ENCODE data around the gene ABITRAM.
A peak's percentile ranks its signal among the peaks of the same experiment; 100 is the strongest.

The ABITRAM gene

DNA sequence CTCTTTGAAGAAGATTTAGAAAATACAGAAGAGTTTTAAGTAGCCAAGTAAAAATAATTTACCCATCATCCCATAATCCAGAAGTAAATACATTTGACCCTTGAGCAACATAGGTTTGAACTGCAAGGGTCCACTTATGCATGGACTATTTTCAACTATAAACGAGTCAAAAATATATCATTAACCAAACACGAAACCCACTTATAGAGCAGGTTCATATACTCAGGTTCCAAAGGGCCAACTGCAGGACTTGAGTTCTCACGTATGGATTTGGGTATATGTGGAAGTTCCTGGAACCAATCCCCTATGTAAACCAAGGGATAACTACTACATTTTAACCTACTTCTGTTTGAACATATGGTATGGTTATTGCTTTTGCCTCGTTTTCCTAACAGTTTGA, 5.8 kb downstream of the ABITRAM start:
- Histone ChIP-seq H2AFZ (no peak overlapping the region), H3K79me2 (no peaks in the 10 kb centered on the region), H3K4me1 (peaks cover 8% of the 10 kb centered on the region), H3K9ac (no peak overlapping the region), H3K36me3 (ENCODE audit: control insufficient read depth, insufficient read depth, low read length) (no peaks in the 10 kb centered on the region), H3K9me3 (ENCODE audit: control insufficient read depth, low read length) (no peaks in the 10 kb centered on the region), H3K4me3 (ENCODE audit: low read depth, low read length) (no peak overlapping the region), H3K27ac (no peak overlapping the region), H3K4me2 (ENCODE audit: low read length) (no peak overlapping the region), H3K27me3 (ENCODE audit: control insufficient read depth, insufficient read depth, low read length) (no peaks in the 10 kb centered on the region)
- TF ChIP-seq, protein P1, sequence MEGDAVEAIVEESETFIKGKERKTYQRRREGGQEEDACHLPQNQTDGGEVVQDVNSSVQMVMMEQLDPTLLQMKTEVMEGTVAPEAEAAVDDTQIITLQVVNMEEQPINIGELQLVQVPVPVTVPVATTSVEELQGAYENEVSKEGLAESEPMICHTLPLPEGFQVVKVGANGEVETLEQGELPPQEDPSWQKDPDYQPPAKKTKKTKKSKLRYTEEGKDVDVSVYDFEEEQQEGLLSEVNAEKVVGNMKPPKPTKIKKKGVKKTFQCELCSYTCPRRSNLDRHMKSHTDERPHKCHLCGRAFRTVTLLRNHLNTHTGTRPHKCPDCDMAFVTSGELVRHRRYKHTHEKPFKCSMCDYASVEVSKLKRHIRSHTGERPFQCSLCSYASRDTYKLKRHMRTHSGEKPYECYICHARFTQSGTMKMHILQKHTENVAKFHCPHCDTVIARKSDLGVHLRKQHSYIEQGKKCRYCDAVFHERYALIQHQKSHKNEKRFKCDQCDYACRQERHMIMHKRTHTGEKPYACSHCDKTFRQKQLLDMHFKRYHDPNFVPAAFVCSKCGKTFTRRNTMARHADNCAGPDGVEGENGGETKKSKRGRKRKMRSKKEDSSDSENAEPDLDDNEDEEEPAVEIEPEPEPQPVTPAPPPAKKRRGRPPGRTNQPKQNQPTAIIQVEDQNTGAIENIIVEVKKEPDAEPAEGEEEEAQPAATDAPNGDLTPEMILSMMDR (IDR thresholded peaks at IDR 0.05), result no peak

DNA sequence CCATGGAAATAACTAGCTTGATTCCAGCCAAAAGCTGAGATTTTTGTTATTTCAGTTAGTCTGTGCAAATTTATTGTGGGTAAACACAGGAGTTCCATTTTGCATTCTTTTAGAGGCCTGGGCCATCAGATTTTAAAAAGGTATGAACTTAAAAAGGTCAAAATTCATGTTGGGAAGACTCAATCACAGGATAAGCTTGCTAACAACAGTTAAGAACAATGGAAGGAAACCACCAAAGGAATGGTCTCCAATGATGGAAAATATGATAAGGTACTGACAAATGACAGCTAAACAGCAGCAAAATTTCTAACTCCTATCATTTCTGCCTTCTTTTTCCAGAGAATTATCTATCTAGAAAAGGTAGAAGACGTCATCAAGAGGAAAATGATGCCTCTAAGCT, 16.0 kb downstream of the ABITRAM start:
- H3K27me3 ChIP-seq (ENCODE audit: control insufficient read depth, insufficient read depth, low read length), result no peaks in the 10 kb centered on the region
- H3K4me3 ChIP-seq (ENCODE audit: low read depth, low read length), result no peak overlapping the region
- H2AFZ ChIP-seq, result no peak overlapping the region
- no peak overlapping the region for H3K4me2 ChIP-seq (ENCODE audit: low read length)
- H3K36me3 ChIP-seq (ENCODE audit: control insufficient read depth, insufficient read depth, low read length), result no peaks in the 10 kb centered on the region
- TF ChIP-seq, protein P1 (IDR thresholded peaks at IDR 0.05), result no peak
- no peaks in the 10 kb centered on the region for H3K79me2 ChIP-seq
- H3K27ac ChIP-seq, result no peak overlapping the region
- no peaks in the 10 kb centered on the region for H3K9me3 ChIP-seq (ENCODE audit: control insufficient read depth, low read length)
- H3K9ac ChIP-seq, result no peak overlapping the region
- H3K4me1 ChIP-seq, result no peaks in the 10 kb centered on the region

DNA sequence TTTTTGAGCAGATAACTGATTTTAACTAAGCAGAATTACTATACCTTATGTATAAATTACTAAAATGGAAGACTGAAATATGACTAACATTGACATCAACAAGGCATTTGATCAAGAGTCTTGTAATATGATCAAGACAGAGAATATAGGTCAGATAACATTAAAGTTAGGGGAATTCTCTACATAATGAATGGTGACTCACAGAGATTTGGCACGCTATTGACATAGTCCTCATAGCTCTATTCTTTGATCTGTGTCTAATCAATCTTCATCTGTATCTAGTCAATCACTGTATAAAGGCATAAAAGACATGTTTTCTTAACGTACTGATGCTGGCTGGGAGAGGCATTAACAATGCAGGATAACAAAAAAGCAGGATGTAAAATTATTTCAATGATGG, 17.4 kb downstream of the ABITRAM start:
- H3K36me3 ChIP-seq (ENCODE audit: control insufficient read depth, insufficient read depth, low read length), result no peaks in the 10 kb centered on the region
- H3K4me1 ChIP-seq, result peaks cover 5% of the 10 kb centered on the region
- H3K79me2 ChIP-seq, result no peaks in the 10 kb centered on the region
- no peak overlapping the region for H3K4me3 ChIP-seq (ENCODE audit: low read depth, low read length)
- H3K27me3 ChIP-seq (ENCODE audit: control insufficient read depth, insufficient read depth, low read length), result no peaks in the 10 kb centered on the region
- H3K27ac ChIP-seq, result no peak overlapping the region
- TF ChIP-seq, protein P1 (IDR thresholded peaks at IDR 0.05), result no peak
- H3K9me3 ChIP-seq (ENCODE audit: control insufficient read depth, low read length), result no peaks in the 10 kb centered on the region
- no peak overlapping the region for H3K4me2 ChIP-seq (ENCODE audit: low read length)
- H2AFZ ChIP-seq, result no peak overlapping the region
- H3K9ac ChIP-seq, result no peak overlapping the region

DNA sequence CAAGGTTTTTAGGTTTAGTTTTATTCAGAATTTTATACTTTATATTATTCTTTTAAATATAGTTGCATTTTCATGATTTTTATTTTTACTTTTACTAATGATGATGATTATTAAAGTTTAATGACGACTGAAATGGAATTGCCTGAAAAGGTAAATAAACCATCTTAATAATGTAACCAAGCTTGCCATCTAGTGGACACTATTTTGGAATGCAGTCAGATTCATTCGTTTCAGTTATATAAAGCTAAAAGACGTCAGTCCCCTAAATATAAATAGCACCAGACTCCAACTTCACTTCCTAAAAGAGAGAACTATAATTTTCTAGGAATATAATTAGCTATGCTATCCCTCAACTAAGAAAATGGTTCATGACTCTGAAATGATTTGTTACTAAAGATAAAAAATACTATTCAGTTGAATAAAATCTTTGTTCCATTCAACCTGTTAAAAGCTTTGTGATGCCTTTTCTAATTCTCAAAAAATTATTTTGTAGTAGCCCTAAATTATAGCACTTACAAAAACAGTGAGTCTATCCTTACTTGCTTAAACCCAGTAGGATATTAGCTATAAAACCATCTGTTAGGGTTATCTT, 19.9 kb downstream of the ABITRAM start:
- Histone ChIP-seq H3K4me2 (ENCODE audit: low read length) (no peak overlapping the region), H3K9ac (no peak overlapping the region), H3K79me2 (no peaks in the 10 kb centered on the region), H3K9me3 (ENCODE audit: control insufficient read depth, low read length) (no peaks in the 10 kb centered on the region), H3K4me3 (ENCODE audit: low read depth, low read length) (no peak overlapping the region), H3K27me3 (ENCODE audit: control insufficient read depth, insufficient read depth, low read length) (no peaks in the 10 kb centered on the region), H3K36me3 (ENCODE audit: control insufficient read depth, insufficient read depth, low read length) (no peaks in the 10 kb centered on the region), H2AFZ (no peak overlapping the region), H3K4me1 (peaks cover 5% of the 10 kb centered on the region), H3K27ac (no peak overlapping the region)
- TF ChIP-seq, protein P1 (IDR thresholded peaks at IDR 0.05), result peak; percentile 56

DNA sequence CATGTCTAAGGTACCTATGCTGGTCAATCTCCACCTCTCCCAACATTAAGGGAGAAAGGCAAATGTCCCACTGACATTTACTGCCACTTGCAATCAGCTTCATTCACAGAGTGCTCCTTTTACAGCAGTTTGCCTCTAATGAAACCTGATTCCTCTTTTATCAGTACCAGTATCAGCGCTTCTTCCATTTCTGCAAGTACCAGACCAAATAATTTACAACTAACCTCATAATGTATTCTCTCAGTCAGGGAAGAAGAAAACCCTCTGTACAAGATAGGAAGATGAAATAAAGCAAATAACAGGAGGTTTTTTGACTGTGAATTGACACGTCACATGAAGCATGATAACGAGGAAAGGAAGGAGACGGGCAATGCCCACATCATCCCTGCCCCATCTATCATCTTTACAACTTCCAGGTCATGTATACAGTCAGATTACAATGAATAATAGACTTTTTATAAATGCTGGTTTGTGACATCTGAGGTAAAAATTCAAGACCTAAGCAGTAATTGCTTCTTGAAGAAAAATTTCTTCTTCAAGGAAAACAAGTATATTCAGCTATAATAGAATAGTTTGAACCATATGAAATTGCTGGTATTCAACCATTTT, 21.9 kb downstream of the ABITRAM start:
- Histone ChIP-seq H3K27me3 (ENCODE audit: control insufficient read depth, insufficient read depth, low read length) (no peaks in the 10 kb centered on the region), H2AFZ (peak overlapping the region; percentile 34), H3K9me3 (ENCODE audit: control insufficient read depth, low read length) (no peaks in the 10 kb centered on the region), H3K4me3 (ENCODE audit: low read depth, low read length) (no peak overlapping the region), H3K4me2 (ENCODE audit: low read length) (peak overlapping the region; percentile 25), H3K27ac (no peak overlapping the region), H3K9ac (no peak overlapping the region), H3K79me2 (no peaks in the 10 kb centered on the region), H3K4me1 (peaks cover 5% of the 10 kb centered on the region), H3K36me3 (ENCODE audit: control insufficient read depth, insufficient read depth, low read length) (no peaks in the 10 kb centered on the region)
- TF ChIP-seq, protein P1 (IDR thresholded peaks at IDR 0.05), result no peak
